Activated effector memory CD4-positive, alpha-beta T cell treated with anti-CD3 and anti-CD28 coated beads, Interleukin-2, amount 50 U/mL, for 16 hours (primary cell): ENCODE measurements around the gene CYP4F8.

ENCODE experiments used
- DNase-seq: peaks from one replicate; pipeline ENCODE4 v3.0.0-alpha.2; 2020

Gene CYP4F8

GRCh38 chr19:15616627-15617270, 1.7 kb downstream of the CYP4F8 start:
- DNase-seq: no peak

DNA sequence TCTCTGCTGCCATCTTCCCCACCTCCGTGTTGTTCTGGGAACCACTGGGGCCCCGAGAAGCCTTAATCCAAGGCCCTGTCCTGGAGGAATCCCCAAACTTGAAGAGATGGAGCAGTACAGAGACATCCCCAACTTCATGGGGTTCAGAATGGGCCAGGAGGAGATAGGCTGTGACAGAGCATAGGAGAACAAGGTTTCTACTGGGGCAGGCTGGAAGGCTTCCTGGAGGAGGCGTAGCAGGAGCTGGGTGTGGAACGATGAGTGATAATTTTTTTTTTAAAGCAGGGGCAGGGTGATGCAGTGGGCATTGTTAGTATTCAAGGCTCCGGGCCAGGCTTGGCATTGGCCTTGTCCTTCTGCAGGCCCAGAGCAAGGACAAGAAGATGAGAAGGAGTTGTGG, 3.3 kb downstream of the CYP4F8 start:
- no peak for DNase-seq

GRCh38 chr19:15621801-15622200, 6.8 kb downstream of the CYP4F8 start:
- no peak for DNase-seq

DNA sequence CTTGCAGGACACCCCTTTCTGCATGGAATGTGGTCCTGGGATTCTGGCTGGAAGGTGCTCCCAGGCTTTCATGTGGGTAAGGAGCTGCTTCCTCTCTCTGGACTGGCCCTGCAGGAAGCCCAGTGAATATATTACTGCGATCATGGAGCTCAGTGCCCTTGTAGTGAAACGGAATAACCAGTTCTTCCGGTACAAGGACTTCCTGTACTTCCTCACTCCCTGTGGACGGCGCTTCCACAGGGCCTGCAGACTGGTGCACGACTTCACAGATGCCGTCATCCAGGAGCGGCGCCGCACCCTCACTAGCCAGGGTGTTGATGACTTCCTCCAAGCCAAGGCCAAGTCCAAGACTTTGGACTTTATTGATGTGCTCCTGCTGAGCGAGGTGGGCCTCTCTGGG, 8.0 kb downstream of the CYP4F8 start:
- DNase-seq: no peak

DNA sequence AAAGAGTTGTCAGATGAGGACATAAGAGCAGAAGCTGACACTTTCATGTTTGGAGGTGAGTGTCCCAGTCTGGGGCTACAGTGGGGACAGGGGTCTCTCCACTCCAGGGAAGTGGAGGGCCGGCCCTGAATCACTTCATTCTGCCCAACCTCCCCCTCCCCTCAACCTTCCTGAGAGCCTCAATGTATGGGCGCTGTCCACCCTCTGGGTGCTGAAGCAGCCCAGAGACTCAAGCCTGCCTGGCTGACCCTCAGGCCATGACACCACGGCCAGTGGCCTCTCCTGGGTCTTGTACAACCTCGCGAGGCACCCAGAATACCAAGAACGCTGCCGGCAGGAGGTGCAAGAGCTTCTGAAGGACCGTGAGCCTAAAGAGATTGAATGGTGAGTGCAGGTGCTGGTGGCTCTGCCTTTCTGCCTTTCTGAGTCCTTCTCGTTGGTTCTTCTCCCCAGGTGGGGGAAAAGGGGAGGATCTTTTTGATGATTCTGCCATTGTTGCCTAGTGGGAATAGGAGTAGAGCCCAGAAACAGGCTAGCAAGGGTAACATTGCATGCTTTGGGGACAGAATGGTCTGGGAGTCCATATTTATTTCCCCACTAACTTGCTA, 8.8 kb downstream of the CYP4F8 start:
- no peak for DNase-seq

DNA sequence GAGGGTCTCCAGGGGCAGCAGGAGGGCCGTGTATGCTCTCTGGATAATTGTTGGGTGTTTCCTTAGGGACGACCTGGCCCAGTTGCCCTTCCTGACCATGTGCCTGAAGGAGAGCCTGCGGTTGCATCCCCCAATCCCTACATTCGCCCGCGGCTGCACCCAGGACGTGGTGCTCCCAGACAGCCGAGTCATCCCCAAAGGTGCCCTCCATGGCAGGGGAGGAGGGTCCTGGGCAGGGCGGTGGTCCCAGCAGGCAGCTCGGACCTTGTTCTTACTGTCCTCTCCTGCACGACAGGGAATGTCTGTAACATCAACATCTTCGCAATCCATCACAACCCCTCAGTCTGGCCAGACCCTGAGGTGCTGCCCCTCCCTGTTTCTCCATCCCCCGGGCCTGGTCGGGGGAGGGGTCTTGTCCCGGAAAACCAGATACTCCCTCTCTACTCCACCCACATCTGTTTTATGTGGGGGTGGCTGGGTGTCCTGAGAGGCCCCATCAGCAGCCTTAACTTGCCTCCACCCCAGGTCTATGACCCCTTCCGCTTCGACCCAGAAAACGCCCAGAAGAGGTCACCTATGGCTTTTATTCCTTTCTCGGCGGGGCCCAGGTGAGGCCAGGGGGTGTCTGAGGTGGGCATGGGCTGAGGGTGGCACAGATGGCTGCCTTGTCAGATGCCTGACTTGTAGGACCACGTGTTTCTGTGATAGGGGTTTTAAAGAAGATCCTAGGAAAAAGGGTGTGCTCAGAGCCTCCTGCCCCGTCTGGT, 13.4 kb downstream of the CYP4F8 start:
- no peak for DNase-seq

DNA sequence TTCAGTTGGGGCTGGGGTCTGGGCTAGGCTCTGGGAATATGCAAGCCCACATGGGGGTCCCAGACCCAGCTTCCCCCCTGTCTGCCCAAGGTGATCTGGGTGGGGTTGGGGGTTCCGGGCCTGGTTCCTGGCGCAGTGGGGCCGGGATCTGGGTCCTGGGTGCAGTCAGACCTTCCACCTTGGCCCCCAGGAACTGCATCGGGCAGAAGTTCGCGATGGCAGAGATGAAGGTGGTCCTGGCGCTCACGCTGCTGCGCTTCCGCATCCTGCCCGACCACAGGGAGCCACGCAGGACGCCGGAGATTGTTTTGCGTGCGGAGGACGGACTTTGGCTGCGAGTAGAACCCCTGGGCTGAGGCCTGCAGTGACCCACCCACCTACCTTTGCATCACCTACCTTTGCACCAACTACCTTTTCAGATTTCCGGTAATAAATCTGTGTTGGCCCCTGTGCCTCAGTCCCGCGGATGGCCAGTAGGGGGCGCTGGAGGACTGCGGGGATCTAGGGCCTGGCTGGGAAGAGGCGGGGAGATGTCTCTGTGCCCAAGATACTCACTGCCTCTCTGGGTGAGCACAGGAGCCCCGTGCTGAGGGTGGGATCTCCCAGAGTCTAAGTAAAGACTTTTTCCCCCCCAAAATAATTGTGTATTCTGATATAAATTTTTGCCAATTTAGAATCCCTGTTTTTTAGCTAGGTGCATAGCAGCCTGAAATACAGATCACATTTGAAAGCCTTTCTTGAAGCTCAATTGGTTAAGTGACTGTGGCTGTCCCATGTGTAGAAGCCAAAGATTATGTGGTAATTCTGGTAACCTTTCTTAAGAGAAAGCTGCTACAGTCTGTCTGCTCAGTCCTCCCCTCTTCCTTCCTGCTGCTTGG, 14.2 kb downstream of the CYP4F8 start:
- DNase-seq: peak; percentile 96

DNA sequence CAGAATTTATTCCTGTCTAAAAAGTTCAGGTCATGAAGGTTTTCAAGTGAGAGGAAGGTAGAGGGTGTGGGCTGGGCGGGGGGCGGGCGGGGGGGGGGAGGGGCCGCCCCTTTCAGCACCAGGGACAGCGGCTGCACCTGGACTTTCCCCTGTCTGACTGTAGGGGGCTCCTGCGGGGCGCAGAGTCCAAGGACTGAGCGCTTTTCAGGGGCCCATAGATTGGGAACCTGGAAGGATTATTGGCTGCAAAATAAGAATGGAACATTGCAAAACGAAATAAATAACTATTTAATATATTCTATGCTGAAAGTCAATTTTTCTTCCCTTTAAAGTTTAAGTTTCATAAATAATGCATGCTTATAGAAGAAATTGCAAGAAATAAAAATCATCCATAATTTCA, 16.8 kb downstream of the CYP4F8 start:
- DNase-seq: no peak

GRCh38 chr19:15633082-15633835, 18.2 kb downstream of the CYP4F8 start:
- no peak for DNase-seq

DNA sequence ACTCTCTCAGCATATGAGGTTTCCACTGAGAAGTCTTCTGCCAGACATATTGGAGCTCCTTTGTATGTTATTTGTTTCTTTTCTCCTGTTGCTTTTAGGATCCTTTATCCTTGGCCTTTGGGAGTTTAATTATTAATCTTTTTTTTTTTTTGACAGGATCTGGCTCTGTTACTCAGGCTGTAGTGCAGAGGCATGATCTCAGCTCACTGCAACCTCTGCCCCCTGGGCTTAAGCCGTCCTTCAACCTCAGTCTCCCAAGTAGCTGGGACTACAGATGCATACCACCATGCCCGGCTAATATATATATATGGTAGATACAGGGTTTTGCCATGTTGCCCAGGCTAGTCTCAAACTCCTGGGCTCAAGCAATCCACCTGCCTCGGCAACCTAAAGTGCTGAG, 19.1 kb downstream of the CYP4F8 start:
- DNase-seq: no peak

GRCh38 chr19:15635016-15635805, 20.2 kb downstream of the CYP4F8 start:
- no peak for DNase-seq

DNA sequence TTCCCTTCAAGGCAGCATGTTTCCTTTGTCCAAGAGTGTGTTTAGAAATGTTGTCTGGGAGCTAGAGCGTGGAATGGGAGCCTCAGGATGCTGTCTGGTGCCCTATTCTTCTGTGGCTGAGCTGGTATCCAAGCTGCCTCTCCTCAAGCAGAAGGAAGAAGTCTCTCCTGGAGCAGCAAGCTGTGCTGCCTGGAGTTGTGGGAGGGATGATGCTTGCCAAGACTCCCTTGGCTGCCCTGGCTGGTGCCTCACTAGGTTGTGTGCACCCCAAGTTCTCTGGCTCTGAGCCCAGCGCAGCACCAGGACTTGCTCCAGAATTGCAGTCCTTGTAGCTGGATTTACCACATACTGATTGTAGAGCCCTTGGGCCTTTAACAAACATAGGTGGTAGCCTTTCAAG, 21.0 kb downstream of the CYP4F8 start:
- no peak for DNase-seq

- DNase-seq: no peak
Measured at GRCh38 chr19:15639596-15639995, 24.6 kb downstream of the CYP4F8 start.

DNA sequence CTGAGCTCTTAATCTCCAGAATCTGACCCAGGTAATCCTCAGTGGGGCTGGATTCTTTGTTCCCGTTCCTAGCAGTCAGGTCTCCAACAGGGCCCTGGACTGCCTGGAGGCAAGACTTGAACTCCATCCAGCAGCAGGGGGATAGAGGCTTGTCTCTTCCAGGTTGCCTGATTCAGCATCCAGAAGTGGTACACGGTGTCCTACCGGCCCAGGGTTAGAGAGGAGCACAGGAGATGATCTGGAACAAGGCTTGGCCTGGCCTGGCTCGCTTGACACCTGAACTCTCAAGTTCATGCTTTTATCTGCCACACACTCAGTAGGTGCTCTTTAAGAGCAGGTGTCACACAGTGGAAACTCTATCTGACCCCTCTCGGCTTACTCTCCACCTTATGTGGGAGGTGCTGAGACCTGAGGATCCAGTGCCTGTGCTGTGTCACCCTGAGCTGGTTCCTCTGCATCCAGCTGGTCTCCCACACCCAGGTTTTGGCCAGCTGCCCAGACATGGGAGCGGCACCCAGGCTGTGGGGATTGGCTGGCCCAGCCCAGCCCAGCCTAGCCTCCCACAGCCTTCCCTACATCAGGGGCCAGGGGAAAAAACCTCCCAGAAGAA, 25.4 kb downstream of the CYP4F8 start, which contains the start of gene CYP4F3:
Gene CYP4F3, plus strand, starts transcription at position 604 of the 610 bp plus-strand sequence. CDS start 519 bp downstream, outside the sequence.
- DNase-seq: no peak

GRCh38 chr19:15640904-15641597, 26.0 kb downstream of the CYP4F8 start:
- DNase-seq: no peak

DNA sequence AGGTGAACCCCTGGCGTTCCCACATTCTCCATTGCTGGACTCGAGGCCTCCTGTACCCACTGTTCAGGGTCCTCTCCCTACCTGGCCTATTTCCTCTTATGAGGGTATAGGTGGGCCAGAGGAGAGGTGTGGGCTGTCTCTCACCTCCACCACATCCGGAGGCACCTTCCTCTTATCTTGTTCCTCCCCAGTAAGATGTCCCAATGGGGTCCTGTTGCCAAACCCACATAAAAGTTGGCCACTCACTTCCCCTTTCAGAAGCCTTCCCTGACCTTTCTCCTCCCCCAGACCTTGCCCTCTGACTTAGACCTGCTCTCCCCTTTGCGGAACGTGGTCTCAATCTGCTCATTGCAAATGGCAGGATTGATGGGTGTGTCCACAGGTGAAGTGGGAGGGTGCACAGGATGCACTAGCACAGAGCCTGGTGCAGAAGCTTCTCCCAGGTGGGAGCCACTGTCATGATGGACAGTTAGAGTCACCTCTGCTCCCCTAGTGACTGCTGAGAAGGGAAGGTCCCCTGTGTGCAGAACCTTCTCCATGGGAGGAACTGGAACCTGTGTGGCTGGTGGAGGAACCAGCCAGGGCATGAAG, 27.0 kb downstream of the CYP4F8 start:
- DNase-seq: no peak

DNA sequence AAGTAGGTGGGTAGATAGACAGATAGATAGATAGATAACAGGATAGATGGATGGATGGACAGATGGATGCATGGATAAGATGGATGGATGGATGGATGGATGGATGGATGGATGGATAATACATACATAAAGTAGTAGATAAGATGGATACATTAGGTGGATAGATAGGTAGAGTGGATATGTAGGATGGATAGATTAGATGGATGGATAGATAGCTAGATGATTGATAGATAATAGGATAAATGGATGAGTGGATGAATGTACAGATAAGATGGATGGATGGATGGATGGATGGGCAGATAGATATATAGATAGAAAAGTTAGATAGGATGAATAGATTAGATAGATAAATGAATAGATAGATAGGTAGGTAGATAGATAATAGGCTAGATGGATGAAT, 27.8 kb downstream of the CYP4F8 start:
- no peak for DNase-seq

GRCh38 chr19:15643387-15643786, 28.4 kb downstream of the CYP4F8 start:
- no peak for DNase-seq

GRCh38 chr19:15644066-15644741, 29.2 kb downstream of the CYP4F8 start:
- no peak for DNase-seq
